ENCODE data around the gene ODAD3.
"Not testable (repeated sequence)": the region's sequence is repeated elsewhere in the genome, so short reads cannot be mapped to it uniquely, and the experiment has no call there.

The ODAD3 gene

DNA sequence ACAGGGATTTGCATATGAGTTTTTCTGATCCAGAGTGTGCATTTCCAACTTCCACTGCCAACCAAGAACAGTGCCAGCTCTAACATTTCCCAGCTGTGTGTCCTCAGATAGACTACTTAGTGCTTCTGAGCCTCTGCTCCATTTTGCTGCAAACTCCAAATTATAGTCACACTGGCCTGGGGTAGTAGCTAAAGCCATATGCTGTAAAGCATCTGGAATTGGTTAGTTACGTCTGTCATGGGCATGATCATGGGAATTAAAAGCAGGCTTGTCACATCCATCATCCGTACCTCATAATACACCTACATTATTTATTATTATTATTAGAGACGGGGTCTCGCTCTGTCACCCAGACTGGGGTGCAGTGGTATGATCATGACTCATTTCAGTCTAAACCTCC is 38.8 kb upstream of the ODAD3 start:
- Mint-ChIP-seq H3K27me3 (peaks cover 43% of the 10 kb centered on the region), H3K36me3 (ENCODE audit: low read depth) (no peaks in the 10 kb centered on the region), H3K9me3 (no peaks in the 10 kb centered on the region), H3K4me1 (ENCODE audit: low read depth) (peaks cover 7% of the 10 kb centered on the region), H3K4me3 (no peak overlapping the region), H3K27ac (no peak overlapping the region)
- intact Hi-C loops (cut with micrococcal nuclease): no loop called here

DNA sequence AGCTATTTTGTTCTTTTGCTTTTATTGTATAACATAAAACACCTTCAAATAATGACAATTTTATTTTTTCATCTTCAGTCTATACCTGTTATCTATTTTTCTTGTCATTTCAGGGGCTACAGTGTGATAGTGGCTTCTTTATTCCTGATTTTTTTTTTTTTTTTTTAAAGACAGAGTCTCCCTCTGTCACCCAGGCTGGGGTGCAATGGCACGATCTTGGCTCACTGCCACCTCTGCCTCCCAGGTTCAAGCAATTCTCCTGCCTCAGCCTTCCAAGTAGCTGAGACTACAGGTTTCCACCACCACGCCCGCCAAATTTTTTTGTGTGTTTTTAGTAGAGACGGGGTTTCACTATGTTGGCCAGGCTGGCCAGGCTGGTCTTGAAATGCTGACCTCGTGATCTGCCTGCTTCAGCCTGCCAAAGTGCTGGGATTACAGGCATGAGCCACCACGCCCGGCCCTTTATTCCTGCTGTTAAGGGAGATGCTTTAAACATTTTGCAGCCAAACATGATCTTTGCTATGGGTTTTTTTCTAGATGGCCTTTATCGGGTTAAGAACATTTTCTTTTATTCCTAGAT is 33.4 kb upstream of the ODAD3 start:
- H3K27ac Mint-ChIP-seq; H3K9me3 Mint-ChIP-seq; H3K36me3 Mint-ChIP-seq (ENCODE audit: low read depth); H3K4me1 Mint-ChIP-seq (ENCODE audit: low read depth); H3K4me3 Mint-ChIP-seq; intact Hi-C loops (cut with micrococcal nuclease): not testable (repeated sequence)
- peaks cover 16% of the 10 kb centered on the region for H3K27me3 Mint-ChIP-seq

GRCh38 chr19:11465600-11465999 is 30.7 kb upstream of the ODAD3 start:
- intact Hi-C loops (cut with micrococcal nuclease): no loop called here
- no peaks in the 10 kb centered on the region for H3K4me1 Mint-ChIP-seq (ENCODE audit: low read depth)
- no peaks in the 10 kb centered on the region for H3K36me3 Mint-ChIP-seq (ENCODE audit: low read depth)
- no peaks in the 10 kb centered on the region for H3K9me3 Mint-ChIP-seq
- H3K27me3 Mint-ChIP-seq: peaks cover 9% of the 10 kb centered on the region
- no peak overlapping the region for H3K4me3 Mint-ChIP-seq
- H3K27ac Mint-ChIP-seq: no peak overlapping the region

DNA sequence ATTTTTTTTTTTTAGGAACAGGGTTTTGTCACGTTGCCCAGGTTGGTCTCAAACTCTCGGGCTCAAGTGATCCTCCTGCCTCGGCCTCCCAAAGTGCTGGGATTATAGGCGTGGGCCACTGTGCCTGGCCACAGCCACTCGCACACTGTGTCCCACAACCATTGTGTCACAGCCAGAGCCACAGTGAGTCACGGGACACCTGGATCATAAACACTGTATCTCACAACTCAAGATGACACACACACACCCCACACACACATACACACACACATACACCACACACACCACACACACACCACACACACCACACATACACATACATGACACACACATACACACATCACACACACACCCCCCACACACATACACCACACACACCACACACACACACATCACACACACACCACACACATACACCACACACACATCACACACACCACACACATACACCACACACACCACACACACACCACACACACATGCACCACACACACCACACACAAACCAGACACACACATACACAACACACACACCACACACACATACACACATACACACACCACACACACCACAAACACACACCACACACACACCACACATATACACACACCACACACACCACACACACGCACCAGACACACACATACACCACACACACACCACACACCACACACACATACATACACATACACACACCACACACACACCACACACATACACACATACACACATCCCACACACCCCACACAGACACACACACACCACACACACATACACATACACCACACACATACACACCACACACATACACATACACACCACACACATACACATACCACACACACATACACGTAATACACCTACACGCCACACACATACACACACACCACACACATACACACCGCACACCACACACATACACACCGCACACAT is 29.7 kb upstream of the ODAD3 start:
- Mint-ChIP-seq H3K36me3 (ENCODE audit: low read depth) (no peaks in the 10 kb centered on the region), H3K27ac (no peak overlapping the region), H3K9me3 (no peaks in the 10 kb centered on the region), H3K4me1 (ENCODE audit: low read depth) (no peaks in the 10 kb centered on the region), H3K27me3 (peaks cover 18% of the 10 kb centered on the region), H3K4me3 (no peak overlapping the region)
- intact Hi-C loops (cut with micrococcal nuclease): no loop called here

GRCh38 chr19:11463391-11463790 is 28.5 kb upstream of the ODAD3 start:
- H3K9me3 Mint-ChIP-seq: no peaks in the 10 kb centered on the region
- no peaks in the 10 kb centered on the region for H3K4me1 Mint-ChIP-seq (ENCODE audit: low read depth)
- H3K27ac Mint-ChIP-seq: no peak overlapping the region
- H3K36me3 Mint-ChIP-seq (ENCODE audit: low read depth): no peaks in the 10 kb centered on the region
- peaks cover 19% of the 10 kb centered on the region for H3K27me3 Mint-ChIP-seq
- intact Hi-C loops (cut with micrococcal nuclease): no loop called here
- no peak overlapping the region for H3K4me3 Mint-ChIP-seq

- no peaks in the 10 kb centered on the region for H3K9me3 Mint-ChIP-seq
- intact Hi-C loops (cut with micrococcal nuclease): no loop called here
- H3K4me3 Mint-ChIP-seq: no peak overlapping the region
- H3K4me1 Mint-ChIP-seq (ENCODE audit: low read depth): no peaks in the 10 kb centered on the region
- H3K27me3 Mint-ChIP-seq: peaks cover 28% of the 10 kb centered on the region
- no peaks in the 10 kb centered on the region for H3K36me3 Mint-ChIP-seq (ENCODE audit: low read depth)
- H3K27ac Mint-ChIP-seq: no peak overlapping the region
These were observed 26.5 kb upstream of the ODAD3 start for GRCh38 chr19:11461453-11461852.

DNA sequence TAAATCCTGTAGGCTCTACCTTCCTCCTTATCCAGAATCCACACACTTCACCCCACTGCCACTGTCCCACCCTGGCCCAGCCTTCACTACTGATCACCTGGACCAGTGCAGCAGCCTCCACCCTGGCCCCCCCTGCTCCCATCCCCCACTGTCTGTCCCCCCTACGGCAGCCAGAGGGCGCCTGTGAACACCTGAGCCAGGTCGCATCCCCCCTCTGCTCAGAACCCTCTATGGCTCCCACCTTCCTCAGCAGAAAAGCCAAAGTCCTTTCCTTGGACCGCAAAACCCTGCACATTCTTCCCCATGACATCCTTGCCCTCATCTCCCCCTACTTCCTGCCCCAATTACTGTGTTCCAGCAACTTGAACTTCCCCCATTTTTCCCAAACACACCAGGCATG is 25.3 kb upstream of the ODAD3 start:
- no peak overlapping the region for H3K4me3 Mint-ChIP-seq
- no peaks in the 10 kb centered on the region for H3K4me1 Mint-ChIP-seq (ENCODE audit: low read depth)
- H3K9me3 Mint-ChIP-seq: no peaks in the 10 kb centered on the region
- no peaks in the 10 kb centered on the region for H3K36me3 Mint-ChIP-seq (ENCODE audit: low read depth)
- H3K27ac Mint-ChIP-seq: no peak overlapping the region
- intact Hi-C loops (cut with micrococcal nuclease): no loop called here
- peaks cover 31% of the 10 kb centered on the region for H3K27me3 Mint-ChIP-seq

GRCh38 chr19:11458912-11459311 is 24.0 kb upstream of the ODAD3 start:
- H3K4me1 Mint-ChIP-seq (ENCODE audit: low read depth); H3K4me3 Mint-ChIP-seq; H3K9me3 Mint-ChIP-seq; H3K36me3 Mint-ChIP-seq (ENCODE audit: low read depth); H3K27ac Mint-ChIP-seq; intact Hi-C loops (cut with micrococcal nuclease): not testable (repeated sequence)
- peaks cover 40% of the 10 kb centered on the region for H3K27me3 Mint-ChIP-seq

- Mint-ChIP-seq H3K4me1 (ENCODE audit: low read depth) (no peaks in the 10 kb centered on the region), H3K36me3 (ENCODE audit: low read depth) (no peaks in the 10 kb centered on the region), H3K4me3 (no peak overlapping the region), H3K9me3 (no peaks in the 10 kb centered on the region), H3K27ac (no peak overlapping the region), H3K27me3 (peaks cover 40% of the 10 kb centered on the region)
- intact Hi-C loops (cut with micrococcal nuclease): no loop called here
These were observed 23.4 kb upstream of the ODAD3 start for GRCh38 chr19:11458236-11458900.

DNA sequence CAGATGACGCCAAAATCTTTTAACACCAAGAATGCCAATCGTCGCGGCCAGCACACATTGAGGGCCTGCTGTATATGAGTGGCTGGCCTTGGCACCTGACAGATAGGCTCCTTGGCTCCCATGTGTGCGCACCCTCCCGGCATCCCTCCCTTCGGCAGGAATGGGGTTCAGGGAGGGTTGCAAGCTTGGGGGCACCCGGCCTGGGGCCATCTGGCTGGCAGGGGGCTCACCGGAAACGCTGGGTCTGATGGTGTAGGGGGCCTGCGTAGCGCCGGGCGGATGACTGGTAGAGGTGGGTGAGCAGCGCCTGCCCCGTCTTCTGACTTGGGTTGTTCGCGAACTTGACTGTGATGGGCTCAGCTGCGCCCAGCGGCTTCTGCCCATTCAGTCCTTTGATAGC is 22.9 kb upstream of the ODAD3 start:
- H3K36me3 Mint-ChIP-seq (ENCODE audit: low read depth): no peaks in the 10 kb centered on the region
- intact Hi-C loops (cut with micrococcal nuclease): no loop called here
- no peaks in the 10 kb centered on the region for H3K9me3 Mint-ChIP-seq
- H3K4me3 Mint-ChIP-seq: no peak overlapping the region
- no peaks in the 10 kb centered on the region for H3K4me1 Mint-ChIP-seq (ENCODE audit: low read depth)
- H3K27me3 Mint-ChIP-seq: peaks cover 40% of the 10 kb centered on the region
- no peak overlapping the region for H3K27ac Mint-ChIP-seq

DNA sequence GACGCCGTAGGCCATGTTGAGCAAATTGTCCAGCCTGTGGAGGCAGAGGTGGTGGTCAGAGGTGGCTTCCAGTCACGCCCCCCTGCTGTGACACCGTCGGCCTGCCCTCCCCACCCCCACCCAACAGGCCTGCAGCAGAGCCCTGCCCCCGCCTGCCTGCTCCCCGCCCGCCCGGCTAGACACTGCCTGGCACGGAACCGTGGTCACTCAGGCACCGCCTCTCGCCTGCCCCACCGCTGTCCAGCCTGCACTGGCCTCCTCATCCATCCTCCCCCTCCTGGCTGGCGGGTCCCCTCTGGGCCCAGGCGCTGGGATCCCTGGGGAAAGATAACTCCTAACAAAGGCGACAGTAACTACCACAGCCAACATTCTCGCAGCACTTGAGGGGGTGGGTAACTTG is 22.2 kb upstream of the ODAD3 start:
- H3K9me3 Mint-ChIP-seq: no peaks in the 10 kb centered on the region
- no peak overlapping the region for H3K4me3 Mint-ChIP-seq
- H3K27ac Mint-ChIP-seq: no peak overlapping the region
- no peaks in the 10 kb centered on the region for H3K4me1 Mint-ChIP-seq (ENCODE audit: low read depth)
- no peaks in the 10 kb centered on the region for H3K36me3 Mint-ChIP-seq (ENCODE audit: low read depth)
- intact Hi-C loops (cut with micrococcal nuclease): no loop called here
- peaks cover 43% of the 10 kb centered on the region for H3K27me3 Mint-ChIP-seq

- intact Hi-C loops (cut with micrococcal nuclease): no loop called here
- no peak overlapping the region for H3K27ac Mint-ChIP-seq
- no peaks in the 10 kb centered on the region for H3K4me1 Mint-ChIP-seq (ENCODE audit: low read depth)
- H3K36me3 Mint-ChIP-seq (ENCODE audit: low read depth): no peaks in the 10 kb centered on the region
- H3K4me3 Mint-ChIP-seq: no peak overlapping the region
- no peaks in the 10 kb centered on the region for H3K9me3 Mint-ChIP-seq
- peaks cover 43% of the 10 kb centered on the region for H3K27me3 Mint-ChIP-seq
These were observed 21.7 kb upstream of the ODAD3 start for GRCh38 chr19:11456659-11457058.

DNA sequence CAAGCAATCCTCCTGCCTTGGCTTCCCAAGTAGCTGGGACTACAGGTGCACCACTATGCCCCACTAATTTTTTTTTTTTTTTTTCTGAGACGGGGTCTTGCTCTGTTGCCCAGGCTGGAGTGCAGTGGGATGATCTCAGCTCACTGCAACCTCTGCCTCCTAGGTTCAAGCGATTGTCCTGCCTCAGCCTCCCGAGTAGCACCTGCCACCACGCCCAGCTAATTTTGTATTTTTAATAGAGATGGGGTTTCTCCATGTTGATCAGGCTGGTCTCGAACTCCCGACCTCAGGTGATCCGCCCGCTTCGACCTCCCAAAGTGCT is 20.3 kb upstream of the ODAD3 start:
- H3K36me3 Mint-ChIP-seq (ENCODE audit: low read depth): peaks cover 11% of the 10 kb centered on the region
- H3K9me3 Mint-ChIP-seq; intact Hi-C loops (cut with micrococcal nuclease); H3K27ac Mint-ChIP-seq; H3K4me1 Mint-ChIP-seq (ENCODE audit: low read depth); H3K4me3 Mint-ChIP-seq: not testable (repeated sequence)
- peaks cover 37% of the 10 kb centered on the region for H3K27me3 Mint-ChIP-seq

DNA sequence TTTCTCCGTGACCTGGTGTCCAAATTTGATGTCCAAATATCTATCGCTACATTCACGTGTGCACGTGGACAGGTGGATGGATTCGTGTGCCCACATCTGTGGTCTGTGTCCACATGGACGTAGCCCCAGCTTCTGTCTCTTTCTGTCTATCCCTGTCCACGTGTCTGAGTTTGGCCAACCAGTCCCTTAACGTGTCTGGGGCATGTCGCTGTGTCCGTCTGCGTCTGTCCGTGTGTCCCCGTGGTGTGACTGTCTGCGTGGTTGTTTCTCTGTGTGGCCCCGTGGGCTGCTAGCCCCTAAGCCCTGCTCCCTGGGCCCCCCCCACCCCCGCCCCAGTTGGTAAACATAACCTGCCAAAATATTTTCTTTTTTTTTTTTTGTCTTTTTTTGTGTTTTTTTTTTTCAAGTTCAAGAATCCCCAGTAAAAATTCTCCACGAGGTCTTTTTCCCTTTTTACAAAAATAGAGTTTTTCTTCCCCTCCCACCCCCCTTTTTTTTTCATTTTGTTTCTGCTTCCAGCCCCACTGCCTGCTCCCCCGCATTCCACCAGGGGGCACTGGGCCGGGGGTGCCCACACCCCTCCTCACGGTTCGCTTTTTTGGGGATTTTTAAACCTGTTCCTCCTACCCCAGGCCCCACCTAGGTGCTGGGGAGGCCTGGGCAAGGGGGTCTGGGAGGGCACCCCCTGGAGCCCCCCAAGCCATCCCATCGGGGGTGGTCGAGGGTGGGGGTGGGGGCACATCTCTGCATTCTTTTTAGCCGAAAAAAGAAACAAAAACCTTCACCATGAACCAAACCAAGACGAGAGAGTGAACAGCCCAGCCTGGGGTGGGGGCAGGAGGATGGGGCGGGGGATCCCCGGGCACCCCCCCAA is 18.8 kb upstream of the ODAD3 start:
- Mint-ChIP-seq H3K36me3 (ENCODE audit: low read depth) (peaks cover 25% of the 10 kb centered on the region), H3K9me3 (no peaks in the 10 kb centered on the region), H3K4me1 (ENCODE audit: low read depth) (no peaks in the 10 kb centered on the region), H3K27me3 (peaks cover 32% of the 10 kb centered on the region), H3K4me3 (no peak overlapping the region), H3K27ac (no peak overlapping the region)
- intact Hi-C loops (cut with micrococcal nuclease): no loop called here

All from dendritic cell treated with granulocyte-macrophage colony-stimulating factor and Interleukin-4, amounts not matched to agents 40 ng/mL and 50 ng/mL, for 4 days (primary cell).